Smooth muscle cell (in vitro differentiated cells): ENCODE data around the gene C1orf167. TPM values are rescaled to one million over a fixed set of nuclear protein-coding genes. Genes with fewer than 3 reads are reported as not detected.

Source experiments
- DNase-seq: peaks from one replicate; lab custom pipeline; 2025; ENCODE audit not compliant: unreplicated experiment; lab: John Stamatoyannopoulos, UW
- H2AFZ ChIP-seq: fragments of 200-600 bp; sonication (generic); 2 replicates; pipeline ENCODE4 v1.6.0; 2016; ENCODE audit warnings: antibody characterized with exemption, low read depth, mild to moderate bottlenecking
- H3F3A ChIP-seq: fragments of 200-600 bp; sonication (generic); 2 replicates; pipeline ENCODE4 v1.6.0; 2017; ENCODE audit warnings: antibody characterized with exemption, low read depth
- H3K27ac ChIP-seq: fragments of 200-600 bp; sonication (generic); 2 replicates; pipeline ENCODE4 v1.5.1; 2016; ENCODE audit warnings: low read depth, mild to moderate bottlenecking
- H3K27me3 ChIP-seq: fragments of 200-600 bp; sonication (generic); 2 replicates; pipeline ENCODE4 v1.6.1; 2016; ENCODE audit warnings: low read depth, mild to moderate bottlenecking
- H3K36me3 ChIP-seq: fragments of 200-600 bp; sonication (generic); 2 replicates; pipeline ENCODE4 v1.5.1; 2016; ENCODE audit warnings: low read depth
- H3K4me1 ChIP-seq: fragments of 200-600 bp; sonication (generic); 2 replicates; pipeline ENCODE4 v1.5.1; 2016; ENCODE audit warnings: low read depth
- H3K4me2 ChIP-seq: fragments of 200-600 bp; sonication (generic); 2 replicates; pipeline ENCODE4 v1.6.0; 2016; ENCODE audit warnings: mild to moderate bottlenecking
- H3K4me3 ChIP-seq: fragments of 200-600 bp; sonication (generic); 2 replicates; pipeline ENCODE4 v1.5.1; 2016; ENCODE audit warnings: mild to moderate bottlenecking
- H3K79me2 ChIP-seq: fragments of 200-600 bp; sonication (generic); 2 replicates; pipeline ENCODE4 v1.6.0; 2016; ENCODE audit warnings: low read depth, mild to moderate bottlenecking
- H3K9ac ChIP-seq: fragments of 200-600 bp; sonication (generic); 2 replicates; pipeline ENCODE4 v1.6.0; 2016; ENCODE audit warnings: low read depth
- H3K9me3 ChIP-seq: fragments of 200-600 bp; sonication (generic); replicated peaks from 2 replicates; pipeline ENCODE4 v1.5.1; 2016; ENCODE audit warnings: low read depth
- H4K20me1 ChIP-seq: fragments of 200-600 bp; sonication (generic); 2 replicates; pipeline ENCODE4 v1.6.0; 2016; ENCODE audit warnings: low read depth
- WGBS: methylation state at CpG from one replicate; pipeline ENCODE4 v1.1.7; 2016; ENCODE audit warnings: low lambda C conversion rate; 5-methylcytosine and 5-hydroxymethylcytosine counted together
- polyA plus RNA-seq: library from polyadenylated mRNA; unstranded; fragments of >200 nt; fragmentation: Nextera tagmentation; extraction: Ambion mirVana; gene quantifications from 2 replicates; pipeline ENCODE4 v1.2.1, GENCODE V29; 2016
- total RNA-seq: library from RNA; depleted of rRNA; stranded (reverse); fragments of >200 nt; gene quantifications from 2 replicates; pipeline ENCODE4 v1.2.3, GENCODE V29; 2014
- TF ChIP-seq, protein P1 (sequence below): fragments of 200-600 bp; sonication (generic); IDR thresholded peaks from 2 replicates; pipeline ENCODE4 v1.5.1; 2017; ENCODE audit warnings: borderline replicate concordance, mild to moderate bottlenecking, antibody characterized with exemption; ENCODE audit not compliant: insufficient read depth, poor library complexity, severe bottlenecking

C1orf167 gene
- total and polyA plus RNA-seq, 2 experiments from 2014 or later: 0.70 TPM; not detected in 1

DNA sequence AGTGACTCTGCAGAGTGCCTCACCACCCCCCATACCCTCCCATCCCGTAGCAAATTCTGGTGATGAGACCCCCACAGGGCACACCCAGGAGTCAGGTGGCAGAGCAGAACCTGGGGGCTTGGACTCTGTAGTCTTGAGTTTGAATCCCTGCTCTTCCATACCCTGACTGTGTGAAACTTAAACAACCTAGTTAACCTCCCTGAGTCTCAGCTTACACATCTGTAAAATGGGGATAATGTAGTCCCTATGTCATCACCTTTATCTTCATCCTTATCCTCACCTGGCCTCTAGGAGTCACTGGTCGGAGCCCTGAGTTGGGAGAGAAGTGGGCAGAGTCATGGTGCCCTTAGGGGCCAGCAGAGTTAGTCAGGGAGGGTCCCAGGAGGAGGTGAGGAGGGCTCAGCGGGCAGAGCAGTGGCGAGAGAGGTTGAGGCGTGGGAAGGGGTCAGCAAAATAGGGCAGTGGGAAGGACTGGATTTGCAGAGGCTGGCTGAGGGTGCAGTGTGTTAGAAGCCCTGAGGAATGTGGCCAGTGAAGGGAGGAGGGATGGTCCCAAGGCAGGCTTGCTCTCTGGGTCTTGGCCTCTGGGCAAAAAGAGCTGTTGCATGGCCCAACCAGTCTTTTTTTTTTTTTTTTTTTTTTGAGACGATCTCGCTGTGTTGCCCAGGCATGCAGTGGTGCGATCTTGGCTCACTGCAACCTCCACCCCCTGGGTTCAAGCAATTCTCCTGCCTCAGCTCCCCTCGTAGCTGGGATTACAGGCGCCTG, 18.6 kb downstream of the C1orf167 start:
- Histone ChIP-seq H3K4me3 (no peak overlapping the region), H3K9me3 (no peaks in the 10 kb centered on the region), H3K4me1 (peaks cover 3% of the 10 kb centered on the region), H3F3A (no peaks in the 10 kb centered on the region), H3K27ac (no peak overlapping the region), H3K27me3 (no peaks in the 10 kb centered on the region), H3K9ac (no peak overlapping the region), H3K36me3 (no peaks in the 10 kb centered on the region), H3K4me2 (no peak overlapping the region), H4K20me1 (no peaks in the 10 kb centered on the region), H3K79me2 (no peaks in the 10 kb centered on the region), H2AFZ (no peak overlapping the region)
- no peak for DNase-seq
- TF ChIP-seq, protein P1, sequence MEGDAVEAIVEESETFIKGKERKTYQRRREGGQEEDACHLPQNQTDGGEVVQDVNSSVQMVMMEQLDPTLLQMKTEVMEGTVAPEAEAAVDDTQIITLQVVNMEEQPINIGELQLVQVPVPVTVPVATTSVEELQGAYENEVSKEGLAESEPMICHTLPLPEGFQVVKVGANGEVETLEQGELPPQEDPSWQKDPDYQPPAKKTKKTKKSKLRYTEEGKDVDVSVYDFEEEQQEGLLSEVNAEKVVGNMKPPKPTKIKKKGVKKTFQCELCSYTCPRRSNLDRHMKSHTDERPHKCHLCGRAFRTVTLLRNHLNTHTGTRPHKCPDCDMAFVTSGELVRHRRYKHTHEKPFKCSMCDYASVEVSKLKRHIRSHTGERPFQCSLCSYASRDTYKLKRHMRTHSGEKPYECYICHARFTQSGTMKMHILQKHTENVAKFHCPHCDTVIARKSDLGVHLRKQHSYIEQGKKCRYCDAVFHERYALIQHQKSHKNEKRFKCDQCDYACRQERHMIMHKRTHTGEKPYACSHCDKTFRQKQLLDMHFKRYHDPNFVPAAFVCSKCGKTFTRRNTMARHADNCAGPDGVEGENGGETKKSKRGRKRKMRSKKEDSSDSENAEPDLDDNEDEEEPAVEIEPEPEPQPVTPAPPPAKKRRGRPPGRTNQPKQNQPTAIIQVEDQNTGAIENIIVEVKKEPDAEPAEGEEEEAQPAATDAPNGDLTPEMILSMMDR: no peak
- 77% methylated on average over 8 of the region's 10 CpGs for WGBS

DNA sequence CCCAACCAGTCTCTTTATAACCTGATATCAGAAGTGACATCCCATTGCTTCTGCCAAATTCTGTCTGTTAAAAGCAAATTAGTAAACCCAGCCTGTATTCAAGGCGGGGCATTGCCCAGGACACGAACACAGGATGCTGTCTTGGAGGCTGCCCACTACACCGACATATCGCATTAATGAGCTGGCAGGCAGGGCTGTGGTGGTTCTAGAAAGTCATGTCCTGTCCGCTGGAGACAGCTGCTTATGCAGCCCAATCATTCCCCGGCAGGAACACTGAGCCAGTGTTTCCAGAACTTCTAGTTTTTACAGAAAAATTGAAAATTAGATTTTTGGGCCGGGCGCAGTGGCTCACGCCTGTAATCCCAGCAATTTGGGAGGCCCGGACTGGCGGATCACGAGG, 19.3 kb downstream of the C1orf167 start:
- Histone ChIP-seq H3K9ac (no peak overlapping the region), H4K20me1 (no peaks in the 10 kb centered on the region), H3F3A (no peaks in the 10 kb centered on the region), H3K36me3 (no peaks in the 10 kb centered on the region), H3K9me3 (no peaks in the 10 kb centered on the region), H3K4me3 (no peak overlapping the region), H3K4me2 (no peak overlapping the region), H3K79me2 (no peaks in the 10 kb centered on the region), H3K27me3 (no peaks in the 10 kb centered on the region), H3K27ac (no peak overlapping the region), H3K4me1 (peaks cover 3% of the 10 kb centered on the region), H2AFZ (no peak overlapping the region)
- 96% methylated on average over 12 of the region's 12 CpGs for WGBS
- TF ChIP-seq, protein P1: no peak
- DNase-seq: no peak

DNA sequence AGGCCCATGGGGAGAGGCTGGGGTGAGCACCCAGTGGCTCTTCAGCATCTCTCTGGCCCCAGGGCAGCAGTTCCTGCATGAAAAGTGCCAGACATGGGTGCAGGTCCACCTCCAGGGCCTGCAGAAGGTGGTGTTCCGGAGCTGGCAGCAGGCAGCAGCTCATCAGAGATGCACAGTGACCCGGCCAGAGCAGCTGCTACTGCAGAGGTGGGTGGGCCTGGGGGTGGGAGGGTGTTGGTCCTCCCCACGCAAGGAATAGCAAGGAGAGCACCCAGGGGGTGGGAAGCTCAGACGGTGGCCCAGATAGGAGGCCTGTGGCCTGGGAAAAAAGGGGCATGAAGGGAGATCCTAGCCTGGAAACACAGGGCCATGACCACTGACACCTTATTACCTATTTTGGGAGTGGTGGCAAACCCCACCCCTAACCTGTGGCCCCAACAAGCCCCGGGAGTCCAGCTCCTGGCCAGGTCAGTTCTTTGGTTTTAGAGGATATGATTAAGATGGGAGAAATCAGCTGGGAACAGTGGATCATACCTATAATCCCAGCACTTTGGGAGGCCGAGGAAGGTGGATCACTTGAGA, 20.2 kb downstream of the C1orf167 start:
- H3K4me1 ChIP-seq: peaks cover 8% of the 10 kb centered on the region
- H3F3A ChIP-seq: no peaks in the 10 kb centered on the region
- H3K9ac ChIP-seq: no peak overlapping the region
- 84% methylated on average over 5 of the region's 6 CpGs for WGBS
- no peak overlapping the region for H3K4me3 ChIP-seq
- H3K27ac ChIP-seq: no peak overlapping the region
- H4K20me1 ChIP-seq: no peaks in the 10 kb centered on the region
- TF ChIP-seq, protein P1: no peak
- H3K79me2 ChIP-seq: no peaks in the 10 kb centered on the region
- no peaks in the 10 kb centered on the region for H3K27me3 ChIP-seq
- H3K4me2 ChIP-seq: no peak overlapping the region
- no peak overlapping the region for H2AFZ ChIP-seq
- H3K36me3 ChIP-seq: no peaks in the 10 kb centered on the region
- no peaks in the 10 kb centered on the region for H3K9me3 ChIP-seq
- no peak for DNase-seq
